GM12878 (cell line): Measurements from ENCODE around the gene TUBB1. TPM values are rescaled to one million over a fixed set of nuclear protein-coding genes. Genes with fewer than 3 reads are reported as not detected.

ENCODE experiments used
- ATAC-seq: fragments of 200-7000 bp; cut with Tn5 transposase; 3 replicates; pipeline ENCODE4 v1.9.1; 2020; ENCODE audit warnings: mild to moderate bottlenecking, moderate library complexity
- BruUV-seq: library from RNA; stranded (reverse); fragments of 400-500 nt; replicated peaks from 2 replicates; lab custom pipeline; 2021; lab: Mats Ljungman, UMichigan
- CTCF ChIA-PET: fragments of 300-600 bp; sonication (Branson Sonifier 250); formaldehyde crosslinking; extraction: SDS; loops from one replicate; lab custom pipeline; 2021; ENCODE audit warnings: inconsistent platforms; lab: Yijun Ruan, JAX
- POLR2A ChIA-PET: fragments of 350-600 bp; formaldehyde crosslinking; extraction: SDS; loops from one replicate; lab custom pipeline; 2021; ENCODE audit warnings: inconsistent platforms; lab: Charles Lee
- RAD21 ChIA-PET: fragments of 300-600 bp; sonication (Branson Sonifier 250); formaldehyde crosslinking; loops from one replicate; lab custom pipeline; 2023; ENCODE audit warnings: antibody characterized with exemption; ENCODE audit not compliant: unreplicated experiment; lab: Charles Lee
- SMC1A ChIA-PET: fragments of 300-600 bp; sonication (Branson Sonifier 250); formaldehyde crosslinking; loops from one replicate; lab custom pipeline; 2023; ENCODE audit not compliant: unreplicated experiment, uncharacterized antibody; lab: Charles Lee
- DNase-seq: peaks from one replicate; pipeline ENCODE4 v3.0.0-alpha.2; 2011; ENCODE audit warnings: low read depth, low spot score
- FAIRE-seq: peaks from 3 replicates; lab custom pipeline; 2011; peaks lifted over from hg19 to GRCh38; lab: Jason Lieb, UNC
- H2AFZ ChIP-seq: 2 replicates; pipeline ENCODE4 v1.6.0; 2011; ENCODE audit warnings: low read depth, low read length, control low read depth; ENCODE audit not compliant: control insufficient read depth
- H3K27ac ChIP-seq: 2 replicates; pipeline ENCODE4 v1.5.1; 2011; ENCODE audit warnings: control low read depth; ENCODE audit not compliant: control insufficient read depth, insufficient read depth
- H3K27me3 ChIP-seq, 2 experiments: replicated peaks in 1 of 2; 2 replicates each; pipeline versions ENCODE4 v1.6.0 to v1.6.1; 2011; ENCODE audit warnings: low read length in 1 of 2; ENCODE audit not compliant: control insufficient read depth in 2 of 2, insufficient read depth in 2 of 2
- H3K36me3 ChIP-seq, 2 experiments: 2 replicates each; pipeline ENCODE4 v1.5.1; 2011; ENCODE audit warnings: low read length in 1 of 2; ENCODE audit not compliant: control insufficient read depth in 2 of 2, insufficient read depth in 2 of 2
- H3K4me1 ChIP-seq: 2 replicates; pipeline ENCODE4 v1.6.1; 2011; ENCODE audit warnings: mild to moderate bottlenecking, low read length, moderate library complexity, mixed read lengths; ENCODE audit not compliant: control insufficient read depth, insufficient read depth
- H3K4me2 ChIP-seq: 2 replicates; pipeline ENCODE4 v1.6.0; 2011; ENCODE audit warnings: control low read depth; ENCODE audit not compliant: control insufficient read depth, insufficient read depth
- H3K4me3 ChIP-seq: fragments of 200-600 bp; sonication (generic); 2 replicates; pipeline ENCODE4 v1.5.1; 2016
- H3K79me2 ChIP-seq: 2 replicates; pipeline ENCODE4 v1.6.0; 2011; ENCODE audit warnings: low read length; ENCODE audit not compliant: control insufficient read depth, insufficient read depth
- H3K9ac ChIP-seq: 2 replicates; pipeline ENCODE4 v1.8.0; 2011; ENCODE audit warnings: low read length, control low read depth, mixed read lengths; ENCODE audit not compliant: control insufficient read depth, insufficient read depth
- H3K9me3 ChIP-seq: replicated peaks from 3 replicates; pipeline ENCODE4 v1.5.1; 2011; ENCODE audit warnings: mild to moderate bottlenecking, low read length; ENCODE audit not compliant: control insufficient read depth, insufficient read depth
- H4K20me1 ChIP-seq: 2 replicates; pipeline ENCODE4 v1.6.0; 2011; ENCODE audit not compliant: control insufficient read depth, insufficient read depth
- CBFB ChIP-seq: IDR thresholded peaks from 2 replicates; pipeline ENCODE4 v1.6.1; 2016; ENCODE audit warnings: antibody characterized with exemption, low read depth
- EP300 ChIP-seq, 2 experiments: fragments of 150-350 bp in 1 of 2; IDR thresholded peaks; 2 replicates each; pipeline ENCODE4 v1.6.1; 2011 to 2012; ENCODE audit warnings: low read depth in 2 of 2, low read length in 2 of 2, borderline replicate concordance in 1 of 2, improper control_type of control experiment in 1 of 2, inconsistent platforms in 1 of 2; ENCODE audit not compliant: control insufficient read depth in 1 of 2
- FOXM1 ChIP-seq: IDR thresholded peaks from 2 replicates; pipeline ENCODE4 v1.6.1; 2012; ENCODE audit warnings: low read depth, mild to moderate bottlenecking, inconsistent platforms, low read length, moderate library complexity
- MTA2 ChIP-seq: fragments of 450-650 bp; IDR thresholded peaks from 2 replicates; pipeline ENCODE4 v1.6.1; 2016; ENCODE audit warnings: low read depth, mild to moderate bottlenecking, moderate library complexity
- MTA3 ChIP-seq: IDR thresholded peaks from 2 replicates; pipeline ENCODE4 v1.6.1; 2012; ENCODE audit warnings: low read length, inconsistent platforms, borderline replicate concordance
- PML ChIP-seq: IDR thresholded peaks from 2 replicates; pipeline ENCODE4 v1.6.1; 2012; ENCODE audit warnings: low read length, inconsistent platforms
- POLR2A ChIP-seq: IDR thresholded peaks from 2 replicates; pipeline ENCODE4 v1.6.1; 2011; ENCODE audit warnings: low read depth, mild to moderate bottlenecking, low read length
- POLR2AphosphoS5 ChIP-seq: IDR thresholded peaks from 2 replicates; pipeline ENCODE4 v1.6.1; 2011; ENCODE audit warnings: mild to moderate bottlenecking, low read length, inconsistent platforms
- SMAD5 ChIP-seq: IDR thresholded peaks from 2 replicates; pipeline ENCODE4 v1.6.1; 2016; ENCODE audit warnings: antibody characterized with exemption, low read depth
- STAT3 ChIP-seq: IDR thresholded peaks from 2 replicates; pipeline ENCODE4 v1.6.1; 2011; ENCODE audit warnings: low read depth, low read length, improper control_type of control experiment
- TARDBP ChIP-seq: IDR thresholded peaks from 2 replicates; pipeline ENCODE4 v1.6.1; 2016; ENCODE audit warnings: borderline replicate concordance
- ZBED1 ChIP-seq: IDR thresholded peaks from 2 replicates; pipeline ENCODE4 v1.6.1; 2016; ENCODE audit warnings: borderline replicate concordance
- ZNF217 ChIP-seq: fragments of 450-650 bp; IDR thresholded peaks from 2 replicates; pipeline ENCODE4 v1.6.1; 2017; ENCODE audit warnings: antibody characterized with exemption, mild to moderate bottlenecking
- WGBS: methylation state at CpG from one replicate; pipeline ENCODE4 v1.1.6; 2016; ENCODE audit warnings: low lambda C conversion rate; ENCODE audit not compliant: insufficient replicate concordance, insufficient coverage; ENCODE audit errors: missing lambda C conversion rate; 5-methylcytosine and 5-hydroxymethylcytosine counted together
- in situ Hi-C: fragments of 300-500 bp; cut with MboI; formaldehyde crosslinking; loops from 9 replicates; pipeline ENCODE4 v1.14.3; 2018; ENCODE audit warnings: mixed read lengths
- intact Hi-C: fragments of 100-400 bp; cut with micrococcal nuclease; formaldehyde crosslinking; loops from one replicate; pipeline ENCODE4 v1.14.2; 2022; ENCODE audit not compliant: unreplicated experiment
- polyA plus RNA-seq, 11 experiments: library from polyadenylated mRNA; depleted of rRNA in 4 of 11; unstranded in 6 of 11; stranded (reverse) in 5 of 11; fragments of >200 nt; fragmentation: Nextera tagmentation in 4 of 11; fragmentation: Illumina TruSeq in 1 of 11; extraction: Ambion mirVana in 4 of 11; extraction: Trizol in 1 of 11; gene quantifications; 1 replicate in 1 of 11; 2 replicates in 10 of 11; pipeline versions ENCODE4 v1.2.1 to v1.2.3, GENCODE V29; 2011 to 2016; ENCODE audit warnings: inconsistent platforms in 2 of 11, missing spikeins in 2 of 11, low read depth in 1 of 11
- total RNA-seq, 4 experiments: library from RNA; depleted of rRNA in 3 of 4; stranded (reverse); fragments of >200 nt in 3 of 4; fragmentation: Illumina TruSeq in 1 of 4; extraction: Trizol in 1 of 4; gene quantifications; 2 replicates each; pipeline versions ENCODE4 v1.2.1 to v1.2.3, GENCODE V29; 2013 to 2021
- TF ChIP-seq, protein P1 (sequence below): fragments of 450-650 bp; IDR thresholded peaks from 2 replicates; pipeline ENCODE4 v1.6.1; 2016; ENCODE audit warnings: mild to moderate bottlenecking

The TUBB1 gene
- total and polyA plus RNA-seq, 10 of the 15 experiments (the other 5 are each of a cell fraction or from before 2014, with no cell fraction given), result 0.02 to 0.20 (median 0.06) TPM; not detected in 3

- Histone ChIP-seq H3K27ac (peak overlapping the region; percentile 0; the same call in 1 of the 2 replicates), H3K36me3 (peaks cover 50 to 66% of the 10 kb centered on the region in 2 experiments), H3K4me2 (no peak overlapping the region), H3K27me3 (no peaks in the 10 kb centered on the region), H3K9ac (no peak overlapping the region), H4K20me1 (peaks cover 3% of the 10 kb centered on the region), H3K4me3 (no peak overlapping the region), H3K4me1 (peaks cover 14% of the 10 kb centered on the region), H3K79me2 (no peaks in the 10 kb centered on the region), H2AFZ (no peak overlapping the region), H3K9me3 (no peaks in the 10 kb centered on the region)
- WGBS, result 78% methylated on average over 23 of the region's 23 CpGs
- no peak for DNase-seq
- peak; percentile 76 for ATAC-seq
- ChIA-PET CTCF (interaction anchor here (0.7 to 1.6 kb wide), 4 partner anchors 15 to 123 kb away, joined by 3 to 4 read pairs (median 4); no protein-coding TSS in a partner anchor), SMC1A (interaction anchor here (0.6 to 2.3 kb wide), 8 partner anchors 11 to 123 kb away, joined by 3 to 11 read pairs (median 3); no protein-coding TSS in a partner anchor), RAD21 (interaction anchor here (0.9 to 1.4 kb wide), 4 partner anchors 11 to 107 kb away, joined by 3 to 5 read pairs (median 3); no protein-coding TSS in a partner anchor), POLR2A (interaction anchor here (0.7 to 1.9 kb wide), 5 partner anchors 10 to 47 kb away, joined by 4 to 11 read pairs (median 5); no protein-coding TSS in a partner anchor)
- TF ChIP-seq POLR2A (peak; percentile 68), MTA3 (0 out of 2 replicates have a peak, but pooled peaks have one; percentile 24), POLR2AphosphoS5 (0 out of 2 replicates have a peak, but pooled peaks have one; percentile 50), ZNF217 (no peak), STAT3 (no peak), EP300 (IDR thresholded peaks at IDR 0.05; ENCODE audit: borderline replicate concordance in 1 of 2, control insufficient read depth in 1 of 2, low read depth in 2 of 2, low read length in 2 of 2) (peak; percentile 37 to 54; a peak in 2 of 4 replicates), MTA2 (0 out of 2 replicates have a peak, but pooled peaks have one; percentile 19), PML (peak; percentile 40; the same call in 1 of the 2 replicates), CBFB (0 out of 2 replicates have a peak, but pooled peaks have one; percentile 34), TARDBP (0 out of 2 replicates have a peak, but pooled peaks have one; percentile 8), SMAD5 (0 out of 2 replicates have a peak, but pooled peaks have one; percentile 22), ZBED1 (0 out of 2 replicates have a peak, but pooled peaks have one; percentile 22), FOXM1 (no peak; the same call in 1 of the 2 replicates)
- TF ChIP-seq, protein P1, sequence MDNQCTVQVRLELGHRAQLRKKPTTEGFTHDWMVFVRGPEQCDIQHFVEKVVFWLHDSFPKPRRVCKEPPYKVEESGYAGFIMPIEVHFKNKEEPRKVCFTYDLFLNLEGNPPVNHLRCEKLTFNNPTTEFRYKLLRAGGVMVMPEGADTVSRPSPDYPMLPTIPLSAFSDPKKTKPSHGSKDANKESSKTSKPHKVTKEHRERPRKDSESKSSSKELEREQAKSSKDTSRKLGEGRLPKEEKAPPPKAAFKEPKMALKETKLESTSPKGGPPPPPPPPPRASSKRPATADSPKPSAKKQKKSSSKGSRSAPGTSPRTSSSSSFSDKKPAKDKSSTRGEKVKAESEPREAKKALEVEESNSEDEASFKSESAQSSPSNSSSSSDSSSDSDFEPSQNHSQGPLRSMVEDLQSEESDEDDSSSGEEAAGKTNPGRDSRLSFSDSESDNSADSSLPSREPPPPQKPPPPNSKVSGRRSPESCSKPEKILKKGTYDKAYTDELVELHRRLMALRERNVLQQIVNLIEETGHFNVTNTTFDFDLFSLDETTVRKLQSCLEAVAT, result peak; percentile 69; the same call in 1 of the 2 replicates
- BruUV-seq, result no TSS peak
- intact Hi-C loops, result no loop called here
- peak; percentile 57 for FAIRE-seq
- in situ Hi-C loops, result no loop called here
These were observed 25.6 kb upstream of the TUBB1 start for GRCh38 chr20:58993332-58994248.
